PC-9 (cell line): Measurements from ENCODE around the gene PLPPR1. TPM values are rescaled to one million over a fixed set of nuclear protein-coding genes. Genes with fewer than 3 reads are reported as not detected.

ENCODE experiments used
- BruUV-seq: library from RNA; stranded (reverse); fragments of 400-500 nt; replicated peaks from 2 replicates; lab custom pipeline; 2021; lab: Mats Ljungman, UMichigan
- CTCF ChIA-PET: fragments of 300-600 bp; sonication (Branson Sonifier 250); formaldehyde crosslinking; loops from one replicate; lab custom pipeline; 2022; ENCODE audit warnings: antibody characterized with exemption; lab: Charles Lee
- POLR2A ChIA-PET: fragments of 300-600 bp; sonication (Branson Sonifier 250); formaldehyde crosslinking; loops from one replicate; lab custom pipeline; 2022; ENCODE audit warnings: antibody characterized with exemption; ENCODE audit not compliant: unreplicated experiment; lab: Charles Lee
- DNase-seq, 2 experiments: peaks; one replicate each; pipeline versions ENCODE4 v3.0.0 to v3.0.0-alpha.2; 2015 to 2022; ENCODE audit warnings: mixed read lengths in 1 of 2
- H2AFZ ChIP-seq: fragments of 200-600 bp; sonication (generic); 2 replicates; pipeline ENCODE4 v1.8.1; 2017; ENCODE audit warnings: antibody characterized with exemption
- H3F3A ChIP-seq: fragments of 200-600 bp; sonication (generic); 2 replicates; pipeline ENCODE4 v1.8.1; 2017; ENCODE audit warnings: antibody characterized with exemption, mild to moderate bottlenecking, low read depth; ENCODE audit not compliant: insufficient read depth
- H3K27ac ChIP-seq: fragments of 200-600 bp; sonication (generic); 2 replicates; pipeline ENCODE4 v1.6.1; 2016; ENCODE audit warnings: mixed run types
- H3K27me3 ChIP-seq: fragments of 200-600 bp; sonication (generic); 2 replicates; pipeline ENCODE4 v1.6.1; 2016; ENCODE audit warnings: low read depth, mixed run types; ENCODE audit not compliant: insufficient read depth
- H3K36me3 ChIP-seq: fragments of 200-600 bp; sonication (generic); 2 replicates; pipeline ENCODE4 v1.6.1; 2016; ENCODE audit warnings: low read depth, mixed run types
- H3K4me1 ChIP-seq: fragments of 200-600 bp; sonication (generic); replicated peaks from 2 replicates; pipeline ENCODE4 v1.6.1; 2016; ENCODE audit warnings: mixed run types; ENCODE audit not compliant: insufficient read depth
- H3K4me2 ChIP-seq: fragments of 200-600 bp; sonication (generic); 2 replicates; pipeline ENCODE4 v1.6.1; 2017; ENCODE audit warnings: mixed run types
- H3K4me3 ChIP-seq: fragments of 200-600 bp; sonication (generic); 2 replicates; pipeline ENCODE4 v1.6.1; 2016; ENCODE audit warnings: mixed run types
- H3K79me2 ChIP-seq: fragments of 200-600 bp; sonication (generic); 2 replicates; pipeline ENCODE4 v1.6.1; 2017; ENCODE audit warnings: low read depth, mixed run types
- H3K9me2 ChIP-seq: fragments of 200-600 bp; sonication (generic); 2 replicates; pipeline ENCODE4 v1.8.1; 2017; ENCODE audit warnings: mild to moderate bottlenecking; ENCODE audit not compliant: insufficient read depth
- H3K9me3 ChIP-seq: fragments of 200-600 bp; sonication (generic); 2 replicates; pipeline ENCODE4 v1.8.1; 2016; ENCODE audit warnings: low read depth; ENCODE audit not compliant: insufficient read depth
- H4K20me1 ChIP-seq: fragments of 200-600 bp; sonication (generic); 2 replicates; pipeline ENCODE4 v1.8.1; 2017; ENCODE audit not compliant: insufficient read depth
- EZH2 ChIP-seq: fragments of 200-600 bp; sonication (generic); IDR thresholded peaks from 2 replicates; pipeline ENCODE4 v1.8.0; 2017; ENCODE audit warnings: antibody characterized with exemption, low read depth
- intact Hi-C: fragments of 100-400 bp; cut with micrococcal nuclease; formaldehyde crosslinking; loops from one replicate; pipeline ENCODE4 v1.10.0; 2022; ENCODE audit not compliant: unreplicated experiment
- total RNA-seq: library from RNA; stranded (reverse); gene quantifications from 2 replicates; pipeline ENCODE4 v1.2.3, GENCODE V29; 2021
- TF ChIP-seq, protein P1 (sequence below): fragments of 200-600 bp; sonication (generic); conservative IDR thresholded peaks from 2 replicates; pipeline ENCODE4 v1.6.1; 2017; ENCODE audit warnings: mixed run types, antibody characterized with exemption, mild to moderate bottlenecking, moderate library complexity

Gene PLPPR1
- total RNA-seq, 1 experiment from 2014 or later: not detected

DNA sequence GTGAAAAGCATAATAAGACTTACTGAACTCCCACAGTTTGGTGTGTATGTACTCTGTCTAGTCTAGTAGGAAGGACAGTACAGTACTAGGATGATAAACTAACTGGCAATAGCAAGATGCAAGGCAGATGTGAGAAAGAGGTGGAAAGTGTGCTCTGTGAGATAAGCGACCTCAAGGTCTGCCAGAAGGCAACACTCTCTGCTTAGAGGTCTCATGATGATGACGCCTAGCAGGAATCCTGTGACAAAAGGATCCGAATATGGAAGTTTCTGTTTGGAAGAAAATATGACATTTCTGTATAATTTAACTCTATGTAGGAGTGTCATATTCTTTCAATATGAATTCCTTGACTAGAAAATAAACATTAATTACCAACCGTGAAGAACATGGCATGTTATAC lies 112.2 kb downstream of the PLPPR1 start:
- Histone ChIP-seq H3K36me3 (no peaks in the 10 kb centered on the region), H3K79me2 (no peaks in the 10 kb centered on the region), H3K4me1 (no peaks in the 10 kb centered on the region), H3K9me2 (no peaks in the 10 kb centered on the region), H3K4me2 (no peak overlapping the region), H3F3A (no peaks in the 10 kb centered on the region), H2AFZ (no peak overlapping the region), H3K4me3 (no peak overlapping the region), H4K20me1 (no peaks in the 10 kb centered on the region), H3K9me3 (no peaks in the 10 kb centered on the region), H3K27me3 (no peaks in the 10 kb centered on the region), H3K27ac (no peak overlapping the region)
- no TSS peak for BruUV-seq
- DNase-seq: no peak
- POLR2A ChIA-PET: interaction anchor here (0.6 kb wide), 1 partner anchor 258 kb away, joined by 10 read pairs; the partner anchor contains the start of genes MRPL50 and ZNF189
- CTCF ChIA-PET: no interaction called here
- intact Hi-C loops: no loop called here
- TF ChIP-seq EZH2: no peak
- TF ChIP-seq, protein P1, sequence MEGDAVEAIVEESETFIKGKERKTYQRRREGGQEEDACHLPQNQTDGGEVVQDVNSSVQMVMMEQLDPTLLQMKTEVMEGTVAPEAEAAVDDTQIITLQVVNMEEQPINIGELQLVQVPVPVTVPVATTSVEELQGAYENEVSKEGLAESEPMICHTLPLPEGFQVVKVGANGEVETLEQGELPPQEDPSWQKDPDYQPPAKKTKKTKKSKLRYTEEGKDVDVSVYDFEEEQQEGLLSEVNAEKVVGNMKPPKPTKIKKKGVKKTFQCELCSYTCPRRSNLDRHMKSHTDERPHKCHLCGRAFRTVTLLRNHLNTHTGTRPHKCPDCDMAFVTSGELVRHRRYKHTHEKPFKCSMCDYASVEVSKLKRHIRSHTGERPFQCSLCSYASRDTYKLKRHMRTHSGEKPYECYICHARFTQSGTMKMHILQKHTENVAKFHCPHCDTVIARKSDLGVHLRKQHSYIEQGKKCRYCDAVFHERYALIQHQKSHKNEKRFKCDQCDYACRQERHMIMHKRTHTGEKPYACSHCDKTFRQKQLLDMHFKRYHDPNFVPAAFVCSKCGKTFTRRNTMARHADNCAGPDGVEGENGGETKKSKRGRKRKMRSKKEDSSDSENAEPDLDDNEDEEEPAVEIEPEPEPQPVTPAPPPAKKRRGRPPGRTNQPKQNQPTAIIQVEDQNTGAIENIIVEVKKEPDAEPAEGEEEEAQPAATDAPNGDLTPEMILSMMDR: no peak

DNA sequence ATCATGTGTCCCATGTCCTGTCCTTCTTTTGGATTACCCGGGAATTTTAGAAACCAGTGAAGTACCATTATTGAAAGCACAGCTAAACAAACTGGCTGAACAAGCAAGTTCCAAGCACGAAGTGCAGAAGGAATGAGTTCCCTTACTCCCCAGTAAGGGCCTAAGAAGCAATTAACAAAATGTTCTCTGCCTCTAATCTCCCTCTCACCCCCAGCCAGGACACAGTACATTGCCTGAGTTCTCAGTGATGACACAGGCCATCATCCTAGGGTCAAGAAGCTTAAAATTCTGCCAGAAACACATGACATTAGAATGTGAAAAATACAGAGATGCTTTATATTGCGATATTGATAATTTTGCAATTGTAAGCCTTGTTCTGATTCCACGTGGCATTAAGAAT lies 118.0 kb downstream of the PLPPR1 start:
- CTCF ChIA-PET: no interaction called here

DNA sequence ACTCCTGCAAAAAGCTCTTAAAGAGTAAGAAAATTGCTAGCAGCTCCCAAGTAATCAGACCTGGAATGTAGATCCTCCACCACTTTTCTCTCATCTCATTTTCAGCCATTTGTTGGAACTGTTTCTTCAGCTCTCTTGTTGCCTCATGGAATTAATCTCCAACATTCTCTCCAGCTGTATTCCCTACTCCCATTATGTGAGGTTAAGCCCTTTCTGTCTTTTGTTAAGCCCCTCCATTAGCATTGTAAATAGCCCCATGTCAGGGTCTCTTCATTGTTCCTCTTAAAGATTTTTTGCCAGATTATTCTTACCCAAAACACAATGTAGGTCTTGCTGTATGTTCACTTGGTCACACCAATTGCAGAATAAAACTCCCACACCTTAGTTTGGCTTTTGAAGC lies 119.8 kb downstream of the PLPPR1 start:
- H3K36me3 ChIP-seq: no peaks in the 10 kb centered on the region
- no peaks in the 10 kb centered on the region for H3K9me2 ChIP-seq
- no peak overlapping the region for H2AFZ ChIP-seq

More for the DNA sequence above, 118.0 kb downstream of the PLPPR1 start:
- Histone ChIP-seq H2AFZ (0 out of 2 replicates have a peak overlapping the region, but pooled peaks have one; percentile 39), H4K20me1 (no peaks in the 10 kb centered on the region), H3K27me3 (no peaks in the 10 kb centered on the region), H3K4me1 (no peaks in the 10 kb centered on the region), H3K79me2 (no peaks in the 10 kb centered on the region), H3K9me3 (no peaks in the 10 kb centered on the region), H3K27ac (no peak overlapping the region), H3K4me2 (no peak overlapping the region), H3K36me3 (no peaks in the 10 kb centered on the region), H3K4me3 (no peak overlapping the region), H3K9me2 (no peaks in the 10 kb centered on the region), H3F3A (no peaks in the 10 kb centered on the region)
- DNase-seq: no peak
- no TSS peak for BruUV-seq
- TF ChIP-seq, protein P1: no peak
- no peak for TF ChIP-seq EZH2
- POLR2A ChIA-PET: no interaction called here
- intact Hi-C loops: no loop called here

More for the DNA sequence above, 119.8 kb downstream of the PLPPR1 start:
- H3K79me2 ChIP-seq: no peaks in the 10 kb centered on the region
- ChIA-PET POLR2A (no interaction called here), CTCF (no interaction called here)
- no peaks in the 10 kb centered on the region for H3K27me3 ChIP-seq
- no peak for DNase-seq
- no peak overlapping the region for H3K27ac ChIP-seq
- no peak overlapping the region for H3K4me2 ChIP-seq
- H4K20me1 ChIP-seq: no peaks in the 10 kb centered on the region
- no peaks in the 10 kb centered on the region for H3K9me3 ChIP-seq
- H3K4me1 ChIP-seq: no peaks in the 10 kb centered on the region
- no peak overlapping the region for H3K4me3 ChIP-seq
- H3F3A ChIP-seq: no peaks in the 10 kb centered on the region
- intact Hi-C loops: no loop called here
- TF ChIP-seq EZH2: no peak
- TF ChIP-seq, protein P1: no peak
- no TSS peak for BruUV-seq
